SH-SY5Y (cell line): ENCODE results near the gene KLF4.

Experiments used
- GATA2 ChIP-seq: IDR thresholded peaks from 2 replicates; pipeline ENCODE4 v1.6.1; 2011; ENCODE audit warnings: mild to moderate bottlenecking, low read depth, low read length
- GATA3 ChIP-seq: IDR thresholded peaks from 2 replicates; pipeline ENCODE4 v1.6.1; 2011; ENCODE audit warnings: low read depth, mild to moderate bottlenecking, low read length, moderate library complexity

Gene KLF4

DNA sequence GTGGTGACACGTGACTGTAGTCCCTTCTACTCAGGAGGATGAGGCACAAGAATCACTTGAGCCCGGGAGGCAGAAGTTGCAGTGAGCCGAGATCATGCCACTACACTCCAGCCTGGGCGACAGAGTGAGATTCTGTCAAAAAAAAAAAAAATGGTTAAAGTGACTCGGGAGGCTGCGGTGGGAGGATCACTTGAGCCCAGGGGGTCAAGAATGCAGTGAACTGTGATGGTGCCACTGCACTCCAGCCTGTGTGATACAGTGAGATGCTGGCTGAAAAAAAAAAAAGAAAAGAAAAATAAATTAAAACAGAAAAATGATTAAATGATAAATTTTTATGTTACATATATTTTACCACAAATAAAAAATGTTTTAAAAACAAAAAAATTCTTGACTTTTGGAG, 51.9 kb downstream of the KLF4 start:
- TF ChIP-seq GATA2 = no peak
- no peak for TF ChIP-seq GATA3

DNA sequence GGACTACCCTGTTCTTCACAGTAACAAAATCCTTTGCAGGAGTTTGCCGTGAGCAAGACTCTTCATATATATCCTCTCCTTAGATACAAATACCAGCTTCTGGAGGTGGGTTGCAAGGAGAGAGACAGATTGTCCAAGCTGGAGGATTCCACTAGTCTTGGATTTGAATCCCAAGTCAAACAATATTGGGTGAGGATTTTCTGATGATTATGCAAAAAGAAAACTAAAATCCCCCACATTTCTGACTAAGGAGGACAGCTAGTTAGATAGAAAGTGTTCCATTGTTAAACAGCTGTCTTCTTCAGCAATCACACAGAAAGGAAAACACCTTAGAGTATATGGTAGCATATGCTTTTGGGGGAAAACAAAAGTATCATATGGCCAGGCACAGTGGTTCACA, 54.2 kb downstream of the KLF4 start:
- TF ChIP-seq GATA2 (no peak), GATA3 (no peak)
